ENCODE results near the gene YWHAG. TPM values are rescaled to one million over a fixed set of nuclear protein-coding genes. Genes with fewer than 3 reads are reported as not detected.
A peak's percentile ranks its signal among the peaks of the same experiment; 100 is the strongest.

The YWHAG gene
- total RNA-seq, 1 donor from 2014 or later: 205 TPM

- DNase-seq (ENCODE audit: low spot score): no peak
- Mint-ChIP-seq H3K9me3 (ENCODE audit: low read depth) (no peaks in the 10 kb centered on the region), H3K4me3 (ENCODE audit: unreplicated experiment) (no peak overlapping the region), H3K27me3 (ENCODE audit: low read depth) (no peaks in the 10 kb centered on the region), H3K27ac (ENCODE audit: unreplicated experiment) (peak overlapping the region; percentile 42), H3K36me3 (ENCODE audit: low read depth) (peaks cover 41% of the 10 kb centered on the region), H3K4me1 (ENCODE audit: low read depth) (peaks cover 60% of the 10 kb centered on the region)
- TF ChIP-seq, protein P1, sequence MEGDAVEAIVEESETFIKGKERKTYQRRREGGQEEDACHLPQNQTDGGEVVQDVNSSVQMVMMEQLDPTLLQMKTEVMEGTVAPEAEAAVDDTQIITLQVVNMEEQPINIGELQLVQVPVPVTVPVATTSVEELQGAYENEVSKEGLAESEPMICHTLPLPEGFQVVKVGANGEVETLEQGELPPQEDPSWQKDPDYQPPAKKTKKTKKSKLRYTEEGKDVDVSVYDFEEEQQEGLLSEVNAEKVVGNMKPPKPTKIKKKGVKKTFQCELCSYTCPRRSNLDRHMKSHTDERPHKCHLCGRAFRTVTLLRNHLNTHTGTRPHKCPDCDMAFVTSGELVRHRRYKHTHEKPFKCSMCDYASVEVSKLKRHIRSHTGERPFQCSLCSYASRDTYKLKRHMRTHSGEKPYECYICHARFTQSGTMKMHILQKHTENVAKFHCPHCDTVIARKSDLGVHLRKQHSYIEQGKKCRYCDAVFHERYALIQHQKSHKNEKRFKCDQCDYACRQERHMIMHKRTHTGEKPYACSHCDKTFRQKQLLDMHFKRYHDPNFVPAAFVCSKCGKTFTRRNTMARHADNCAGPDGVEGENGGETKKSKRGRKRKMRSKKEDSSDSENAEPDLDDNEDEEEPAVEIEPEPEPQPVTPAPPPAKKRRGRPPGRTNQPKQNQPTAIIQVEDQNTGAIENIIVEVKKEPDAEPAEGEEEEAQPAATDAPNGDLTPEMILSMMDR (IDR thresholded peaks at IDR 0.05): no peak
Measured at GRCh38 chr7:76347710-76348109, 11.1 kb downstream of the YWHAG start.

- Mint-ChIP-seq H3K9me3 (ENCODE audit: low read depth) (no peaks in the 10 kb centered on the region), H3K4me3 (ENCODE audit: unreplicated experiment) (no peak overlapping the region), H3K27ac (ENCODE audit: unreplicated experiment) (peak overlapping the region; percentile 57), H3K4me1 (ENCODE audit: low read depth) (peaks cover 60% of the 10 kb centered on the region), H3K36me3 (ENCODE audit: low read depth) (peaks cover 42% of the 10 kb centered on the region), H3K27me3 (ENCODE audit: low read depth) (no peaks in the 10 kb centered on the region)
- TF ChIP-seq, protein P1 (IDR thresholded peaks at IDR 0.05): no peak
- DNase-seq (ENCODE audit: low spot score): no peak
Measured at GRCh38 chr7:76346778-76347177, 12.0 kb downstream of the YWHAG start.

- Mint-ChIP-seq H3K36me3 (ENCODE audit: low read depth) (peaks cover 41% of the 10 kb centered on the region), H3K4me3 (ENCODE audit: unreplicated experiment) (no peak overlapping the region), H3K27me3 (ENCODE audit: low read depth) (no peaks in the 10 kb centered on the region), H3K4me1 (ENCODE audit: low read depth) (peaks cover 58% of the 10 kb centered on the region), H3K27ac (ENCODE audit: unreplicated experiment) (peak overlapping the region; percentile 76), H3K9me3 (ENCODE audit: low read depth) (no peaks in the 10 kb centered on the region)
- TF ChIP-seq, protein P1 (IDR thresholded peaks at IDR 0.05): no peak
- DNase-seq (ENCODE audit: low spot score): no peak
Measured at GRCh38 chr7:76346097-76346496, 12.7 kb downstream of the YWHAG start.

DNA sequence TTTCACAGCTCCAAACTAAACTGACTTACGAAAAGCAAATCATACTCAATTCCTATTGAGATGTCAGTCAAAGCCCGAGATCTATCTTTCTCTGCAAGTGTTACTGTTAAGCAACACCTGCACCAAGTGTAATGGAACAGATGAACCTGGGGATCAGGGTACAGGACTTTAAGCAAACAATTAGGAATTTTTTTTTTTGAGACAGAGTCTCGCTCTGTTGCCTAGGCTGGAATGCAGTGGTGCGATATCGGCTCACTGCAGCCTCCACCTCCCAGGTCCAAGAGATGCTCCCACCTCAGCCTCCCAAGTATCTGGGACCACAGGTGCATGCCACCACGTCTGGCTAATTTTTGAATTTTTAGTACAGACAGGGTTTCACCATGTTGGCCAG, 14.9 kb downstream of the YWHAG start:
- Mint-ChIP-seq H3K9me3 (ENCODE audit: low read depth) (no peaks in the 10 kb centered on the region), H3K36me3 (ENCODE audit: low read depth) (peaks cover 31% of the 10 kb centered on the region), H3K27ac (ENCODE audit: unreplicated experiment) (peak overlapping the region; percentile 46), H3K4me3 (ENCODE audit: unreplicated experiment) (no peak overlapping the region), H3K27me3 (ENCODE audit: low read depth) (no peaks in the 10 kb centered on the region), H3K4me1 (ENCODE audit: low read depth) (peaks cover 67% of the 10 kb centered on the region)
- TF ChIP-seq, protein P1 (IDR thresholded peaks at IDR 0.05): no peak
- no peak for DNase-seq (ENCODE audit: low spot score)

- Mint-ChIP-seq H3K4me1 (ENCODE audit: low read depth) (peaks cover 72% of the 10 kb centered on the region), H3K36me3 (ENCODE audit: low read depth) (peaks cover 31% of the 10 kb centered on the region), H3K9me3 (ENCODE audit: low read depth) (no peaks in the 10 kb centered on the region), H3K27me3 (ENCODE audit: low read depth) (no peaks in the 10 kb centered on the region), H3K27ac (ENCODE audit: unreplicated experiment) (no peak overlapping the region), H3K4me3 (ENCODE audit: unreplicated experiment) (no peak overlapping the region)
- TF ChIP-seq, protein P1 (IDR thresholded peaks at IDR 0.05): no peak
- DNase-seq (ENCODE audit: low spot score): no peak
Measured at GRCh38 chr7:76343294-76343930, 15.4 kb downstream of the YWHAG start.
